ENCODE results near the gene TTC3. TPM values are rescaled to one million over a fixed set of nuclear protein-coding genes. Genes with fewer than 3 reads are reported as not detected.

Gene TTC3
- total RNA-seq, 1 experiment from 2014 or later, result 121 TPM

DNA sequence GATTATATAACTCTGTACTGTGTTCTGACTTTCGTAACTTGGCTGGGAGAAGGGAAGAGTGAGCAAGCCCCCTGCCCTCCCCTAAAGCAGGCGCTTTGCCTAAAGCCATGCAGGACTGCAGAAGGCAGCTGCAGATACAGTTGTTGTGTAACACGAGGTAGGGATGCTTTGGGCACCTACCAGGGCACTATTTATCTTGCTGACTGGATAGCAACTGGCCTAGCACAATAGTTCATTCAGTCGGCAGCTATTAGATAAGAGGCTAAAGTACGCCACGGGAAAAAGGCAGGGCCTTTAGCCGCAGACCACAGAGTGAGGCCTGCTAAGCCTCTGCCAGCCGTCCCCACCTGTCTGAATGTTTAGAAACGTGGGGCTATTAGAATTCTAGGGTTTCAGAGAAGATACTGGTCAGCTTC lies 80.9 kb downstream of the TTC3 start:
- Histone ChIP-seq H2AFZ (ENCODE audit: low read length) (no peak overlapping the region), H3K36me3 (ENCODE audit: low read depth, low read length) (peaks cover 48% of the 10 kb centered on the region), H3K4me3 (ENCODE audit: low read length) (peak overlapping the region; percentile 25; the same call in 1 of the 2 replicates), H3K4me2 (ENCODE audit: low read length) (peak overlapping the region; percentile 72), H3K79me2 (ENCODE audit: low read length) (no peaks in the 10 kb centered on the region), H3K27ac (ENCODE audit: low read length) (peak overlapping the region; percentile 90), H3K27me3 (ENCODE audit: low read length) (no peaks in the 10 kb centered on the region), H3K9ac (ENCODE audit: low read length) (peak overlapping the region; percentile 64), H4K20me1 (ENCODE audit: low read length) (no peaks in the 10 kb centered on the region), H3K9me2 (replicated peaks; ENCODE audit: low read length) (no peaks in the 10 kb centered on the region), H3F3A (ENCODE audit: low read length, unreplicated experiment) (peaks cover 10% of the 10 kb centered on the region), H3K4me1 (ENCODE audit: insufficient read depth, low read length) (peaks cover 42% of the 10 kb centered on the region), H3K9me3 (ENCODE audit: low read length) (no peaks in the 10 kb centered on the region)
- ATAC-seq (no peak), DNase-seq (peak; percentile 57)
- intact Hi-C loops (cut with micrococcal nuclease), result loop anchor here (2.0 to 10.0 kb wide), 2 partner anchors 35 to 211 kb away; partner anchors contain the start of gene DYRK1A
- ChIA-PET CTCF (no interaction called here), POLR2A (ENCODE audit: unreplicated experiment) (no interaction called here)
- TF ChIP-seq EZH2phosphoT487 (IDR thresholded peaks at IDR 0.05; ENCODE audit: borderline replicate concordance, low read length), result no peak
- BruUV-seq (replicated peaks), result no TSS peak

DNA sequence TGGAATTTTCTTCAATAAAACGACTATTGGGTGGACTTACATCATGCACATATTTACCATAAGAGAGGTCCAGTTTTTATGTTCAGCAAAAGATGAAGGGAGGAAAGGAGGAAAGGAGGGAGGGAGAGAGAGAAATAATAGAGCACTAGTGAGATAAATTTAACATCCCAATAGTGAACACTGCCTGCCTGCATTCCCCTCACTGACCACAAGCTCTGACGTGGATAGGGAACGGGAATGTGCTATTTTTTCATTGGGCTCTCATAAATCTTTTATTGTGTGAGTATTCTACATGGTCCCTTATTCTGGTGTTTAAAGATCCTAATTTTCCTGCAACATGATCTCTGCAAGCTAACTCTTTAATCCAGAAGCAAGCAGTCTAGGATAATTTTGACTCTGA lies 82.1 kb downstream of the TTC3 start:
- TF ChIP-seq CTCF (conservative IDR thresholded peaks at IDR 0.05; ENCODE audit: low read depth, low read length) (peak; percentile 11; the same call in 1 of the 2 replicates), EZH2phosphoT487 (IDR thresholded peaks at IDR 0.05; ENCODE audit: borderline replicate concordance, low read length) (no peak)
- intact Hi-C loops (cut with micrococcal nuclease), result loop anchor here (1.0 to 10.0 kb wide), 3 partner anchors 34 to 210 kb away; partner anchors contain the start of gene DYRK1A
- Histone ChIP-seq H3K4me3 (ENCODE audit: low read length) (no peak overlapping the region), H3K79me2 (ENCODE audit: low read length) (no peaks in the 10 kb centered on the region), H3F3A (ENCODE audit: low read length, unreplicated experiment) (peaks cover 10% of the 10 kb centered on the region), H4K20me1 (ENCODE audit: low read length) (no peaks in the 10 kb centered on the region), H3K4me2 (ENCODE audit: low read length) (peak overlapping the region; percentile 28), H3K4me1 (ENCODE audit: insufficient read depth, low read length) (peaks cover 42% of the 10 kb centered on the region), H3K27ac (ENCODE audit: low read length) (peak overlapping the region; percentile 90), H3K9me3 (ENCODE audit: low read length) (no peaks in the 10 kb centered on the region), H3K27me3 (ENCODE audit: low read length) (no peaks in the 10 kb centered on the region), H3K9ac (ENCODE audit: low read length) (peak overlapping the region; percentile 64), H3K9me2 (replicated peaks; ENCODE audit: low read length) (no peaks in the 10 kb centered on the region), H2AFZ (ENCODE audit: low read length) (0 out of 2 replicates have a peak overlapping the region, but pooled peaks have one; percentile 6), H3K36me3 (ENCODE audit: low read depth, low read length) (peaks cover 48% of the 10 kb centered on the region)
- POLR2A ChIA-PET (ENCODE audit: unreplicated experiment), result no interaction called here
- CTCF ChIA-PET, result interaction anchor here (1.0 kb wide), 1 partner anchor 145 kb away, joined by 3 read pairs; no protein-coding TSS in a partner anchor
- DNase-seq (peak; percentile 79), ATAC-seq (peak; percentile 78)
- BruUV-seq (replicated peaks), result no TSS peak

DNA sequence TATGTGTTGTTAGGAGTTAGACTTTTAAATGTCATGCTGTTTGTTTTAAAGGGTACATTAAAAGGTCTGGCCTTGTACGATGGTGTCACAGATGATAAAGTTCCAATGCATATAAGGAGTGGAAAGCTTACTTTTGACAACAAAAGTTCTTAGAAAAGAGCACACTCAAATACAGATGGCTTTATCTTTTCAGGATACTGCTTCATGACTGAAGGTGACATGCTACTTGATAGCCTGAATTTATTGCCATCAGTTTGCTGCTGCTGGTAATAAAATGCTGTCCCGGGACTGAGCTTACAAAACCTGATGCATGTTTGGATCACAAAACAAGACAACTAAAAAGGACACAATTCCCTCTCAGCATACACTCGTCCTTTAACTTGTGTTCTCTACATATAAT lies 84.9 kb downstream of the TTC3 start:
- no peak for DNase-seq
- intact Hi-C loops (cut with micrococcal nuclease), result loop anchor here (10.0 kb wide), 1 partner anchor 207 kb away; the partner anchor contains the start of gene DYRK1A
- no TSS peak for BruUV-seq (replicated peaks)
- H4K20me1 ChIP-seq (ENCODE audit: low read length), result no peaks in the 10 kb centered on the region
- ATAC-seq, result no peak
- no peak for TF ChIP-seq CTCF (conservative IDR thresholded peaks at IDR 0.05; ENCODE audit: low read depth, low read length)
- TF ChIP-seq EZH2 (IDR thresholded peaks at IDR 0.05; ENCODE audit: low read length, unreplicated experiment), result no peak
- no peak for TF ChIP-seq EZH2phosphoT487 (IDR thresholded peaks at IDR 0.05; ENCODE audit: borderline replicate concordance, low read length)
- no peaks in the 10 kb centered on the region for H3K27me3 ChIP-seq (ENCODE audit: low read length)
- no peak overlapping the region for H3K9ac ChIP-seq (ENCODE audit: low read length)
- H3K36me3 ChIP-seq (ENCODE audit: low read depth, low read length), result peaks cover 48% of the 10 kb centered on the region
- no peak overlapping the region for H3K27ac ChIP-seq (ENCODE audit: low read length)
- H3K9me3 ChIP-seq (ENCODE audit: low read length), result no peaks in the 10 kb centered on the region
- no peaks in the 10 kb centered on the region for H3K9me2 ChIP-seq (replicated peaks; ENCODE audit: low read length)
- H3K4me2 ChIP-seq (ENCODE audit: low read length), result no peak overlapping the region
- no peaks in the 10 kb centered on the region for H3K79me2 ChIP-seq (ENCODE audit: low read length)
- ChIA-PET CTCF (no interaction called here), POLR2A (ENCODE audit: unreplicated experiment) (no interaction called here)
- no peak overlapping the region for H3K4me3 ChIP-seq (ENCODE audit: low read length)
- H2AFZ ChIP-seq (ENCODE audit: low read length), result no peak overlapping the region
- H3K4me1 ChIP-seq (ENCODE audit: insufficient read depth, low read length), result peaks cover 29% of the 10 kb centered on the region
- no peaks in the 10 kb centered on the region for H3F3A ChIP-seq (ENCODE audit: low read length, unreplicated experiment)
